ENCODE measurements around the gene RNPS1.

RNPS1 gene

GRCh38 chr16:2210009-2210332 is 58.0 kb downstream of the RNPS1 start:
- TF ChIP-seq MYC (IDR thresholded peaks at IDR 0.05; ENCODE audit: low read depth, low read length) (no peak), MAX (IDR thresholded peaks at IDR 0.05; ENCODE audit: low read depth, low read length) (no peak), POLR2A (IDR thresholded peaks at IDR 0.05; ENCODE audit: extremely low read depth, insufficient read length) (no peak), CTCF (IDR thresholded peaks at IDR 0.05; ENCODE audit: low read depth, low read length) (no peak)

GRCh38 chr16:2209258-2210008 is 58.5 kb downstream of the RNPS1 start:
- no peak for DNase-seq (ENCODE audit: low read depth)
- TF ChIP-seq CTCF (IDR thresholded peaks at IDR 0.05; ENCODE audit: low read depth, low read length), result no peak
- H3K4me3 ChIP-seq (ENCODE audit: low read depth, low read length), result no peak overlapping the region

More at GRCh38 chr16:2210009-2210332, 58.0 kb downstream of the RNPS1 start:
- no peak overlapping the region for H3K4me3 ChIP-seq (ENCODE audit: low read depth, low read length)
- DNase-seq (ENCODE audit: low read depth), result no peak

GRCh38 chr16:2208772-2209171 is 59.2 kb downstream of the RNPS1 start:
- DNase-seq (ENCODE audit: low read depth), result no peak
- TF ChIP-seq POLR2A (IDR thresholded peaks at IDR 0.05; ENCODE audit: extremely low read depth, insufficient read length) (no peak), MYC (IDR thresholded peaks at IDR 0.05; ENCODE audit: low read depth, low read length) (no peak), CTCF (IDR thresholded peaks at IDR 0.05; ENCODE audit: low read depth, low read length) (no peak), MAX (IDR thresholded peaks at IDR 0.05; ENCODE audit: low read depth, low read length) (no peak)
- no peak overlapping the region for H3K4me3 ChIP-seq (ENCODE audit: low read depth, low read length)

GRCh38 chr16:2208308-2208707 is 59.6 kb downstream of the RNPS1 start:
- no peak for DNase-seq (ENCODE audit: low read depth)
- no peak for TF ChIP-seq MAX (IDR thresholded peaks at IDR 0.05; ENCODE audit: low read depth, low read length)
- TF ChIP-seq MYC (IDR thresholded peaks at IDR 0.05; ENCODE audit: low read depth, low read length), result no peak
- TF ChIP-seq POLR2A (IDR thresholded peaks at IDR 0.05; ENCODE audit: extremely low read depth, insufficient read length), result no peak
- no peak for TF ChIP-seq CTCF (IDR thresholded peaks at IDR 0.05; ENCODE audit: low read depth, low read length)
- H3K4me3 ChIP-seq (ENCODE audit: low read depth, low read length), result no peak overlapping the region

GRCh38 chr16:2207872-2208271 is 60.1 kb downstream of the RNPS1 start:
- no peak overlapping the region for H3K4me3 ChIP-seq (ENCODE audit: low read depth, low read length)
- no peak for TF ChIP-seq POLR2A (IDR thresholded peaks at IDR 0.05; ENCODE audit: extremely low read depth, insufficient read length)
- no peak for TF ChIP-seq MAX (IDR thresholded peaks at IDR 0.05; ENCODE audit: low read depth, low read length)
- no peak for TF ChIP-seq CTCF (IDR thresholded peaks at IDR 0.05; ENCODE audit: low read depth, low read length)
- TF ChIP-seq MYC (IDR thresholded peaks at IDR 0.05; ENCODE audit: low read depth, low read length), result no peak
- no peak for DNase-seq (ENCODE audit: low read depth)

Measured in NB4 (cell line).